CD8-positive, alpha-beta memory T cell (primary cell): ENCODE results near the gene PIK3R5. TPM values are rescaled to one million over a fixed set of nuclear protein-coding genes. Genes with fewer than 3 reads are reported as not detected.

Source experiments
- CTCF ChIA-PET: fragments of 350-600 bp; sonication (Branson Sonifier 250); formaldehyde crosslinking; loops from one replicate; lab custom pipeline; 2021; ENCODE audit warnings: antibody characterized with exemption; lab: Charles Lee
- POLR2A ChIA-PET: fragments of 350-600 bp; sonication (Branson Sonifier 250); formaldehyde crosslinking; loops from one replicate; lab custom pipeline; 2021; ENCODE audit warnings: antibody characterized with exemption; lab: Charles Lee
- DNase-seq, 5 donors: peaks; one replicate each; pipeline versions ENCODE4 v3.0.0 to v3.0.0-alpha.2; 2020 to 2022; ENCODE audit warnings: mixed read lengths in 1 of 5
- H3K27ac ChIP-seq: one replicate; pipeline ENCODE4 v1.7.0; 2013; ENCODE audit warnings: low read depth, mild to moderate bottlenecking, low read length, moderate library complexity
- H3K27me3 ChIP-seq: 2 replicates; pipeline ENCODE4 v1.7.0; 2013; ENCODE audit warnings: low read length, mild to moderate bottlenecking; ENCODE audit not compliant: insufficient read depth, poor library complexity, severe bottlenecking
- H3K36me3 ChIP-seq: 2 replicates; pipeline ENCODE4 v1.7.0; 2013; ENCODE audit warnings: mild to moderate bottlenecking, low read length, moderate library complexity; ENCODE audit not compliant: insufficient read depth
- H3K4me1 ChIP-seq: 2 replicates; pipeline ENCODE4 v1.7.0; 2013; ENCODE audit warnings: mild to moderate bottlenecking, low read length, moderate library complexity; ENCODE audit not compliant: insufficient read depth
- H3K4me3 ChIP-seq: 2 replicates; pipeline ENCODE4 v1.7.0; 2013; ENCODE audit warnings: mild to moderate bottlenecking, low read length
- H3K9me3 ChIP-seq: 2 replicates; pipeline ENCODE4 v1.7.0; 2013; ENCODE audit warnings: mild to moderate bottlenecking, low read length
- H3K27ac Mint-ChIP-seq, 8 donors: one replicate each; pipeline ENCODE4 v1.8.0; 2020 to 2021; ENCODE audit warnings: mixed read lengths in 8 of 8, mild to moderate bottlenecking in 6 of 8, inconsistent platforms in 3 of 8, moderate library complexity in 3 of 8
- H3K27me3 Mint-ChIP-seq, 2 donors: one replicate each; pipeline ENCODE4 v1.8.0; 2020 to 2021; ENCODE audit warnings: mixed read lengths in 2 of 2, mild to moderate bottlenecking in 1 of 2, moderate library complexity in 1 of 2
- H3K36me3 Mint-ChIP-seq, 3 donors: one replicate each; pipeline ENCODE4 v1.8.0; 2020 to 2021; ENCODE audit warnings: mixed read lengths in 3 of 3, inconsistent platforms in 1 of 3, mild to moderate bottlenecking in 1 of 3
- H3K4me1 Mint-ChIP-seq, 3 donors: one replicate each; pipeline ENCODE4 v1.8.0; 2020 to 2021; ENCODE audit warnings: mixed read lengths in 3 of 3, inconsistent platforms in 1 of 3, mild to moderate bottlenecking in 1 of 3
- H3K4me3 Mint-ChIP-seq, 7 donors: one replicate each; pipeline ENCODE4 v1.8.0; 2020 to 2021; ENCODE audit warnings: mixed read lengths in 7 of 7, mild to moderate bottlenecking in 6 of 7, moderate library complexity in 4 of 7, inconsistent platforms in 2 of 7
- H3K9me3 Mint-ChIP-seq, 5 donors: one replicate each; pipeline ENCODE4 v1.8.0; 2020 to 2022; ENCODE audit warnings: mixed read lengths in 5 of 5, mild to moderate bottlenecking in 3 of 5, moderate library complexity in 2 of 5, inconsistent platforms in 1 of 5
- polyA plus RNA-seq: library from polyadenylated mRNA; unstranded; fragments of 300-500 nt; fragmentation: Illumina TruSeq; gene quantifications from one replicate; pipeline ENCODE4 v1.2.3, GENCODE V29; 2021
- total RNA-seq, 2 experiments: library from RNA; stranded (reverse); gene quantifications; one replicate each; pipeline ENCODE4 v1.2.3, GENCODE V29; 2021

Gene PIK3R5
- total and polyA plus RNA-seq, 3 experiments from 2014 or later = 28.6 to 71.6 (median 30.2) TPM

DNA sequence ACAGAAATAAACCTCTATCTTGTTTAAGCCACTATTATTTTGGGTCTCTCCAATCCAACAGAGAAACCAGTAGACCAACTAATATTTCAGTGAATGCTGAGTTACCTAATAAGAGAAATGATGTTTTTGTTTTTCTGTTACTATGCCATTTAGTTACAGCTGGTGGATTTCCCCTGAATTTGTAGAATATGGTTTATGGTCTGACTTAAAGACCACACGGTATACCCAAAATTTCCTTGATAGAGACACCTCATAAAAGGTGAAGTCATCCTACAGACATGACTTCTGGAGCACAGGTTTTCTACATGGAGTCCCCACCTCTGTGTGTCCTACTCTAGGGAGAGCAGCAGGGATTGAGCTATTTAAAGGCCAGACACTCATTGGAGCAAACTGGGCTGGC lies 13.3 kb downstream of the PIK3R5 start:
- H3K9me3 ChIP-seq = no peaks in the 10 kb centered on the region
- no peaks in the 10 kb centered on the region for H3K27me3 ChIP-seq
- H3K27ac ChIP-seq = no peak overlapping the region
- no peaks in the 10 kb centered on the region for H3K27me3 Mint-ChIP-seq
- H3K4me3 Mint-ChIP-seq = peak overlapping the region; percentile 15 to 91 (median 83)
- no peak overlapping the region for H3K4me3 ChIP-seq
- H3K36me3 Mint-ChIP-seq = peaks cover 21 to 48% (median 32%) of the 10 kb centered on the region in 3 donors
- ChIA-PET CTCF (interaction anchor here (0.9 to 2.3 kb wide), 6 partner anchors 11 to 199 kb away, joined by 3 to 7 read pairs (median 4); partner anchors contain the start of gene PIK3R5), POLR2A (interaction anchor here (3.1 kb wide), 1 partner anchor 10 kb away, joined by 22 read pairs; no protein-coding TSS in a partner anchor)
- H3K36me3 ChIP-seq = peaks cover 10% of the 10 kb centered on the region
- no peaks in the 10 kb centered on the region for H3K9me3 Mint-ChIP-seq
- H3K4me1 Mint-ChIP-seq = peaks cover 97 to 98% (median 98%) of the 10 kb centered on the region in 3 donors
- DNase-seq = no peak
- peaks cover 88% of the 10 kb centered on the region for H3K4me1 ChIP-seq
- H3K27ac Mint-ChIP-seq = peak overlapping the region; percentile 92 to 99 (median 99)

DNA sequence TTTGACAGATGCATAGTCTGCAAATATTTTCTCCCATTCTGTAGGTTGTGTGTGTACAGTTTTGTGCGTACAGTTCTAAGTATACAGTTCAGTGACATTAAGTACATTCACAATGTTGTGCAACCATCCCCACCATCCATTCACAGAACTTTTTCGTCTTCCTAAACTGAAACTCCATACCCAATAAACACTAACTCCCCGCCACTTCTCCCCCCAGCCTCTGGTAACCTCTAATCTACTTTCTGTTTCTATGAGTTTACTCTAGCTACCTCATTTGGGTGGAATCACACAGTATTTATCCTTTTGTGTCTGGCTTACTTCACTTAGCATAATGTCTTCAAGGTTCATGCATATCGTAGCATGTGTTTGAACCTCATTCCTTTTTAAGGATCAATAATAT lies 14.3 kb downstream of the PIK3R5 start:
- POLR2A ChIA-PET = no interaction called here

DNA sequence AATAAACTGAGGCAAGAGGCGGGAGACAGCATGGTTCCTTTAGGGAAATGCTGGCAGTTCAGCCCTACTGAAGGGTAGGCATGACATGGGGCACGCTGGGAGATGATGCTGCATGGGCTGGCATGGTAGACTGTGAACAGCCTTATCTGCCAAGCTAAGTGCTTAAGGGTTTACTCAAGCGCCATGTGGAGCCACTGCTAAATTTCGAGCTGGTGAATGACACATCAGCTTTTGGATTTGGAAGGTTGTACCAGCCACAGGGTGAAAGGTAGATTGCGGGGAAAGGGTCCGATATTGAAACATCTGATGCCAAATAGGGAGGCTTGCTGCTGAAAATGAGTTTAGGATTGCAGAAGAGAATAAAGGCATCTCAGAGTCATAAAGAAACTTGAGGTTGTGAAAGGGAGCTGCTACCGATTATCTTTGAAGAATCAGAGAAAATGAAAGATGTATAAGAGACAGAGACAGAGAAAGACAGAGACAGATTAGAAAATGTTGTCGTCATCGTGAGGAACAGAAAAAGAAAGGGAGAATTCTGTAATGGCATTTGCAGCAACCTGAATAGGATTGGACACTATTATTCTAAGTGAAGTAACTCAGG lies 16.3 kb downstream of the PIK3R5 start:
- peaks cover 29 to 61% (median 33%) of the 10 kb centered on the region in 3 donors for H3K36me3 Mint-ChIP-seq
- Histone ChIP-seq H3K27me3 (no peaks in the 10 kb centered on the region), H3K27ac (no peak overlapping the region), H3K36me3 (peaks cover 7% of the 10 kb centered on the region), H3K4me3 (peak overlapping the region; percentile 16), H3K4me1 (peaks cover 80% of the 10 kb centered on the region), H3K9me3 (no peaks in the 10 kb centered on the region)
- H3K9me3 Mint-ChIP-seq = no peaks in the 10 kb centered on the region
- peak overlapping the region; percentile 17 to 72 (median 60) for H3K4me3 Mint-ChIP-seq
- ChIA-PET CTCF (interaction anchor here (0.7 to 2.5 kb wide), 3 partner anchors 12 to 203 kb away, joined by 3 to 7 read pairs (median 3); partner anchors contain the start of gene PIK3R5), POLR2A (interaction anchor here (1.2 kb wide), 1 partner anchor 16 kb away, joined by 6 read pairs; the partner anchor contains the start of gene PIK3R5)
- DNase-seq = no peak
- H3K4me1 Mint-ChIP-seq = peaks cover 95 to 98% (median 98%) of the 10 kb centered on the region in 3 donors
- no peaks in the 10 kb centered on the region for H3K27me3 Mint-ChIP-seq
- peak overlapping the region; percentile 73 to 94 (median 90) for H3K27ac Mint-ChIP-seq

More for the DNA sequence above, 14.3 kb downstream of the PIK3R5 start:
- Histone ChIP-seq H3K4me3 (no peak overlapping the region), H3K4me1 (peaks cover 83% of the 10 kb centered on the region), H3K27ac (no peak overlapping the region), H3K27me3 (no peaks in the 10 kb centered on the region), H3K9me3 (no peaks in the 10 kb centered on the region), H3K36me3 (peaks cover under 1% of the 10 kb centered on the region)
- H3K4me3 Mint-ChIP-seq = peak overlapping the region in 6 of 7 donors; percentile 23 to 69 (median 34)
- H3K9me3 Mint-ChIP-seq = no peaks in the 10 kb centered on the region
- H3K27ac Mint-ChIP-seq = peak overlapping the region; percentile 47 to 99 (median 95)
- peaks cover 21 to 49% (median 32%) of the 10 kb centered on the region in 3 donors for H3K36me3 Mint-ChIP-seq
- H3K27me3 Mint-ChIP-seq = no peaks in the 10 kb centered on the region
- CTCF ChIA-PET = interaction anchor here (0.9 to 1.1 kb wide), 2 partner anchors 12 to 198 kb away, joined by 3 read pairs; no protein-coding TSS in a partner anchor
- DNase-seq = no peak
- peaks cover 96 to 98% (median 98%) of the 10 kb centered on the region in 3 donors for H3K4me1 Mint-ChIP-seq

DNA sequence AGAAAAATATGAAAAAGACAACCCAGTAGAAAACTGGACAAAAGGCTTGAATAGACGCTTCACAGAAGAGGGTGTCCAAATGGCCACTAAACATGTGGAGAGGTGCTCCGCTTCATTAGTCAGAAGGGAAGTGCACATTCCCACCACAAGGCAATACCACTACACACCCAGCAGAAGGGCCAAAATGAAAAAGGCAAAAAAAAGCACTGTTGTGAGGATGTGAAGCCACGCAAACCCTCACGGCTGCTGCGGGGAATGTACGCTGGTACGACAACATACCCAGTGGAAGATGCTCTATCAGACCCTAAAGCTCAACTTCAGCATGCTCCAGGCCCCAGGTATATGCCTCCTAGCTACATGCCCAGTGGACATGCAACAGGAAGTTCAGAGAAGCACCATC lies 17.0 kb downstream of the PIK3R5 start:
- H3K4me3 Mint-ChIP-seq = peak overlapping the region; percentile 18 to 72 (median 60)
- Histone ChIP-seq H3K27ac (no peak overlapping the region), H3K4me3 (no peak overlapping the region), H3K4me1 (peaks cover 73% of the 10 kb centered on the region), H3K27me3 (no peaks in the 10 kb centered on the region), H3K9me3 (no peaks in the 10 kb centered on the region), H3K36me3 (peaks cover 9% of the 10 kb centered on the region)
- ChIA-PET CTCF (interaction anchor here (0.7 to 2.5 kb wide), 3 partner anchors 13 to 202 kb away, joined by 3 to 7 read pairs (median 3); partner anchors contain the start of gene PIK3R5), POLR2A (interaction anchor here (1.2 kb wide), 1 partner anchor 17 kb away, joined by 6 read pairs; the partner anchor contains the start of gene PIK3R5)
- H3K27me3 Mint-ChIP-seq = no peaks in the 10 kb centered on the region
- no peaks in the 10 kb centered on the region for H3K9me3 Mint-ChIP-seq
- H3K36me3 Mint-ChIP-seq = peaks cover 33 to 66% (median 36%) of the 10 kb centered on the region in 3 donors
- no peak for DNase-seq
- H3K4me1 Mint-ChIP-seq = peaks cover 94 to 97% (median 97%) of the 10 kb centered on the region in 3 donors
- H3K27ac Mint-ChIP-seq = peak overlapping the region; percentile 73 to 94 (median 90)

DNA sequence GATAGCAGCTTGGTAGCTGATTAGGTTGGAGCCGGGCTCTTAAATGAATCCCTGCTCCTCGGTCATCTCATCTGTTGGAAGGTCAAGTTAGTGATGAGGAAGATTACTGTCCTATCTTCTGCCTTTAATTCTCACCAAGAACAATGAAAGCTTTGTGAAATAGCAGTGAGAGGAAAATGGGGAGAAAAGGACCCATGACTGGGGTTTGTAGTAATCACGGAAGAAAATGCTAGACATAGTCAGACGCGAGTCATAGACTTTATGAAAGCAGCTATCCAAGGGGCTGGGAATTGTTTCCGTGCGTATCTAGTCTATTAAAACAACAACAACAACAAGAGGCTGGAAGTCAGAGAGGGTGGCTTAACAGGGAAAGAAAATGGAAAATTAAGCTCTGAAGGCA lies 18.3 kb downstream of the PIK3R5 start:
- peak overlapping the region; percentile 32 to 88 (median 76) for H3K27ac Mint-ChIP-seq
- no peaks in the 10 kb centered on the region for H3K9me3 Mint-ChIP-seq

DNA sequence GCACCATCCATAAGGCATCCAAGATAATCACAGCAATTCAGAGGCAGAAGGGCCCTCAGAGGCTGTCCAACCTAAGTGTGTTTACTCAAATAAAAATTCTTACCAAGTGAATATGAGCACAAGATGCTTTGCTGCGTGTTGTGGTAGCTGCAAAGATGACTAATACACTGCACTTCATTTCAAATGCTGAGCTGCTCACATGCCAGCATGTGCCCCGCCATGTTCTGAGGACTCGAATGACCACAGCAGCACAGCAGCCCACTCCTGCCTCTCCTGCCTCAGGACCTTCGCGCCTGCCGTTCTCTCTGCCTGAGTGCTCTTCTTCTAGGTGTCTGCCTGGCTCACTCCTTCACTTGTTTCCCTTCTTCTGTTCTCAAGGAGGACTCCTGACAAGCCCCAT lies 19.0 kb downstream of the PIK3R5 start:
- Mint-ChIP-seq H3K4me1 (peaks cover 90 to 96% (median 96%) of the 10 kb centered on the region in 3 donors), H3K27me3 (no peaks in the 10 kb centered on the region), H3K4me3 (peak overlapping the region in 3 of 7 donors; percentile 0 to 44 (median 9)), H3K36me3 (peaks cover 27 to 59% (median 28%) of the 10 kb centered on the region in 3 donors), H3K9me3 (no peaks in the 10 kb centered on the region), H3K27ac (peak overlapping the region; percentile 66 to 91 (median 84))
- Histone ChIP-seq H3K4me3 (no peak overlapping the region), H3K36me3 (peaks cover 9% of the 10 kb centered on the region), H3K4me1 (peaks cover 71% of the 10 kb centered on the region), H3K9me3 (no peaks in the 10 kb centered on the region), H3K27ac (no peak overlapping the region), H3K27me3 (no peaks in the 10 kb centered on the region)
- ChIA-PET CTCF (interaction anchor here (1.4 kb wide), 1 partner anchor 51 kb away, joined by 4 read pairs; no protein-coding TSS in a partner anchor), POLR2A (no interaction called here)
- no peak for DNase-seq

More for the DNA sequence above, 18.3 kb downstream of the PIK3R5 start:
- H3K9me3 ChIP-seq = no peaks in the 10 kb centered on the region
- no peaks in the 10 kb centered on the region for H3K27me3 Mint-ChIP-seq
- peak overlapping the region; percentile 7 to 51 (median 37) for H3K4me3 Mint-ChIP-seq
- no peak overlapping the region for H3K4me3 ChIP-seq
- H3K27ac ChIP-seq = no peak overlapping the region
- peaks cover 31 to 64% (median 33%) of the 10 kb centered on the region in 3 donors for H3K36me3 Mint-ChIP-seq
- H3K4me1 ChIP-seq = peaks cover 71% of the 10 kb centered on the region
- peaks cover 9% of the 10 kb centered on the region for H3K36me3 ChIP-seq
- DNase-seq = no peak
- ChIA-PET POLR2A (interaction anchor here (0.6 to 1.0 kb wide), 2 partner anchors 13 to 52 kb away, joined by 3 read pairs; no protein-coding TSS in a partner anchor), CTCF (interaction anchor here (1.4 to 2.5 kb wide), 2 partner anchors 18 to 51 kb away, joined by 4 to 7 read pairs; partner anchors contain the start of gene PIK3R5)
- H3K27me3 ChIP-seq = no peaks in the 10 kb centered on the region
- peaks cover 90 to 96% (median 96%) of the 10 kb centered on the region in 3 donors for H3K4me1 Mint-ChIP-seq

DNA sequence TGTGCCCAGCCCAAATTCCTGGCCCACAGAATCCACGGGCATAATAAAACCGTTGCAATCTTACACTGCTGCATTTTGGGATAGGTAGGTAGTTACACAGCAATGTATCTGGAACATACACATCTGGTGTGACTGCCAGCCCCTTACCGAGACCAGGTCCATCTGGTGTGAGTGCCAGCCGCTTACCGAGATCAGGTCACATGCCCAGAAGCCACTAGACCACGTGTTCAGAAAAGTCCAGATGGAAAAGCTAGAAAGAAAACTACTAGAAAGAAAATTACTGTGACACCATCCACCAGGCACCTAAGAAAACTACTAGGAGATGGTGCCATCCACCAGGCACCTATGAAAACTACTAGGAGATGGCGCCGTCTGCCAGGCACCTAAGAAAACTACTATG lies 19.4 kb downstream of the PIK3R5 start:
- POLR2A ChIA-PET = no interaction called here
- Histone ChIP-seq H3K4me3 (no peak overlapping the region), H3K27me3 (no peaks in the 10 kb centered on the region), H3K36me3 (peaks cover 9% of the 10 kb centered on the region), H3K9me3 (no peaks in the 10 kb centered on the region), H3K4me1 (peaks cover 71% of the 10 kb centered on the region), H3K27ac (no peak overlapping the region)
- H3K4me3 Mint-ChIP-seq = peak overlapping the region in 3 of 7 donors; percentile 18 to 70 (median 57)
- peaks cover 90 to 96% (median 96%) of the 10 kb centered on the region in 3 donors for H3K4me1 Mint-ChIP-seq
- CTCF ChIA-PET = interaction anchor here (1.0 to 1.9 kb wide), 3 partner anchors 17 to 52 kb away, joined by 3 to 6 read pairs (median 3); partner anchors contain the start of gene PIK3R5
- DNase-seq = no peak
- peak overlapping the region; percentile 40 to 91 (median 82) for H3K27ac Mint-ChIP-seq
- peaks cover 24 to 56% (median 27%) of the 10 kb centered on the region in 3 donors for H3K36me3 Mint-ChIP-seq
- no peaks in the 10 kb centered on the region for H3K27me3 Mint-ChIP-seq
- no peaks in the 10 kb centered on the region for H3K9me3 Mint-ChIP-seq
